GM12865 (cell line): Measurements from ENCODE around the gene QKI.

Experiments used
- DNase-seq: peaks from one replicate; pipeline ENCODE4 v3.0.0; 2010; ENCODE audit warnings: low read depth
- H3K4me3 ChIP-seq: 2 replicates; pipeline ENCODE4 v1.5.1; 2011; ENCODE audit warnings: mild to moderate bottlenecking, low read depth, low read length, control low read depth
- TF ChIP-seq, protein P1 (sequence below): IDR thresholded peaks from 2 replicates; pipeline ENCODE4 v1.5.1; 2011; ENCODE audit warnings: low read length, control low read depth, low read depth, inconsistent platforms; ENCODE audit not compliant: insufficient read depth; ENCODE audit errors: missing control alignments

Gene QKI

GRCh38 chr6:163568275-163568674 lies 153.8 kb downstream of the QKI start:
- DNase-seq, result no peak
- H3K4me3 ChIP-seq, result no peak overlapping the region
- TF ChIP-seq, protein P1, sequence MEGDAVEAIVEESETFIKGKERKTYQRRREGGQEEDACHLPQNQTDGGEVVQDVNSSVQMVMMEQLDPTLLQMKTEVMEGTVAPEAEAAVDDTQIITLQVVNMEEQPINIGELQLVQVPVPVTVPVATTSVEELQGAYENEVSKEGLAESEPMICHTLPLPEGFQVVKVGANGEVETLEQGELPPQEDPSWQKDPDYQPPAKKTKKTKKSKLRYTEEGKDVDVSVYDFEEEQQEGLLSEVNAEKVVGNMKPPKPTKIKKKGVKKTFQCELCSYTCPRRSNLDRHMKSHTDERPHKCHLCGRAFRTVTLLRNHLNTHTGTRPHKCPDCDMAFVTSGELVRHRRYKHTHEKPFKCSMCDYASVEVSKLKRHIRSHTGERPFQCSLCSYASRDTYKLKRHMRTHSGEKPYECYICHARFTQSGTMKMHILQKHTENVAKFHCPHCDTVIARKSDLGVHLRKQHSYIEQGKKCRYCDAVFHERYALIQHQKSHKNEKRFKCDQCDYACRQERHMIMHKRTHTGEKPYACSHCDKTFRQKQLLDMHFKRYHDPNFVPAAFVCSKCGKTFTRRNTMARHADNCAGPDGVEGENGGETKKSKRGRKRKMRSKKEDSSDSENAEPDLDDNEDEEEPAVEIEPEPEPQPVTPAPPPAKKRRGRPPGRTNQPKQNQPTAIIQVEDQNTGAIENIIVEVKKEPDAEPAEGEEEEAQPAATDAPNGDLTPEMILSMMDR, result no peak

- DNase-seq, result no peak
- TF ChIP-seq, protein P1, result no peak
- no peak overlapping the region for H3K4me3 ChIP-seq
Measured at GRCh38 chr6:163570579-163571231, 156.2 kb downstream of the QKI start.

DNA sequence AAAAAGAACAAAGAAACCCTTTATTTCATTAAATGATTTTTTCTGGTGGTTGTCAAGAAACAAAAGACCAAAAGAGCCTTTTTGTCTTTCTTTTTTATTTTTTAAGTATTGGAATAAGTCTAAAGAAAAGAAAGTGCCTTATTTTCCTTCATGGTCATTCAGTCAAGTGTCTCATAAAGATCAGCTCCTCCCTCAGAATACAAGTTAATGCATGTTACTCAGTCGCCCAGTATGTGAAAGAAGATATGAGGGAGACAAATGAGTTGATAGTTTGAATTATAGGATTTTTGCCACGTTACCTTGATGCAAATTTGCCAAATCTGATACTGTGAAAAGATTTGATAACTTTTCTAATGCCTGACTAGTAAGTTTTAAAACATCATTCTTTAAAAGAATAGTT lies 157.2 kb downstream of the QKI start:
- DNase-seq, result no peak
- TF ChIP-seq, protein P1, result no peak
- H3K4me3 ChIP-seq, result no peak overlapping the region

DNA sequence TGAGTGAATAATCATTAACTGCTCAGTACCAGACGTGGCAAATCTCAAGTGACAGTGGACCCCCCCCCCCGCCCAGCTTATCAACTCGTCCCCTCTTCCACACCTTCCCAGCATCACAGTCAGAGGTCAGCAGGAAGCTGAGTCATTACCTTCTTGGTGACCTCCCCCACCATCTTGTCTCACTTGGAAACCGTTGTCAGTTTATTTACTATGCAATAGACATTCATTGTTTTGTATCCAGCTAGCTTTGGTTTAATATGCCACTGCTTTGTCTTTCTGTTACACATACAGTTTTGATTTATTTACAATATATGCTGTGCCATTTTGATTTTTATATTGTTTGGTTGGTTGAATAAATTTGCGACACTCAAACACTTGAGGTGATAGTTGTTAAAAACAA lies 158.1 kb downstream of the QKI start:
- DNase-seq, result no peak
- TF ChIP-seq, protein P1, result no peak
- no peak overlapping the region for H3K4me3 ChIP-seq

DNA sequence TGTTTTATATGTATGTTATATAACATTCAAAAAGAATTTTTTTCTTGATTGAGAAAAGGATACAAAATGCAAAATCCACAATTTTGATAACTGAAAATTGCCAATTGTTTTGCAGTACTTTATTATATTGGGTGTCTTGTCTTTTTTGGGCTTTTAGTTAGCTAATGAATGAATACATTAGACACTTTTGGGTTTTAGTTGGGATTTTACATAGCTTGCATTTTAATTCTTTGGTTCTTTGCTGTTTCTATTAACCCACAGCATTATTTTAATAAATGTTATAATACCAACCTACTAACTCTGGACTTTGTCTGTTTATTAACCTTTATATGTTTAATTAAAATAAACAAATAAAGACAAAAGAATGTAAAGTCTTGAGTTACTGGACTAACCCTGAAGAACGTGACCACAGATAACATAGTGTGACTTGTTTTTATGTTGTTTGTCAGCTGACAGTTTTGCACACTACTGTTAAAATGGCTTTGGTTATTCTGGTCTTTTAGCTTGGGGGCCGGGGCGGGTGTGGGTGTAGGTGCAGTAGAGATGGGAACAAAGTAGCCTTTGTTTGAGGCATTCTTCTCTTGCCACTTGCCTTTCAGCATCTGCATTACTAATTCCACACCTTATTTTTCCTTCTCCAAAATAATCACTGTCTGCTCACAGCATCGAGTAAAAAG lies 159.1 kb downstream of the QKI start:
- no peak for DNase-seq
- TF ChIP-seq, protein P1, result no peak
- no peak overlapping the region for H3K4me3 ChIP-seq

DNA sequence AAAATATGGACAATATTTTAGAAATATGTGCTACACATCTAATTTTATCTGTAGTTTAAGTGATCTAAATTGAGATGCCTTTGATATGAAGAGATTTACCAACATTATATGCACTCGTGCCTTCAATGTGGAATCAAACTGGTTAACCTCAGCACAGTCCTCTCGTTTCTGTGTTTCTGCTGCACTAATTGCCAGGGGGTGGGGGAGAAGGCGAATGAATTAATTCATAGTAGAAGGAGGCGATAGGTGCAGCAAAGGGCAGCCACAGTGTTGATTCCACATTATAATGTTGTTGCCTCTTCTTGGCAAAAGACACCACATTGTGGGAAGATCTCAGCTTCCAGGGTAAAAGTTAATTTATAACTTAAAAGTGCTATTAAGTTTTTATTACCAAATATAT lies 161.6 kb downstream of the QKI start:
- TF ChIP-seq, protein P1, result no peak
- no peak for DNase-seq
- no peak overlapping the region for H3K4me3 ChIP-seq
